ENCODE results near the gene METTL24. TPM values are rescaled to one million over a fixed set of nuclear protein-coding genes. Genes with fewer than 3 reads are reported as not detected.
"Not testable (repeated sequence)": the region's sequence is repeated elsewhere in the genome, so short reads cannot be mapped to it uniquely, and the experiment has no call there.

METTL24 gene
- total RNA-seq, 4 donors from 2014 or later = not detected

DNA sequence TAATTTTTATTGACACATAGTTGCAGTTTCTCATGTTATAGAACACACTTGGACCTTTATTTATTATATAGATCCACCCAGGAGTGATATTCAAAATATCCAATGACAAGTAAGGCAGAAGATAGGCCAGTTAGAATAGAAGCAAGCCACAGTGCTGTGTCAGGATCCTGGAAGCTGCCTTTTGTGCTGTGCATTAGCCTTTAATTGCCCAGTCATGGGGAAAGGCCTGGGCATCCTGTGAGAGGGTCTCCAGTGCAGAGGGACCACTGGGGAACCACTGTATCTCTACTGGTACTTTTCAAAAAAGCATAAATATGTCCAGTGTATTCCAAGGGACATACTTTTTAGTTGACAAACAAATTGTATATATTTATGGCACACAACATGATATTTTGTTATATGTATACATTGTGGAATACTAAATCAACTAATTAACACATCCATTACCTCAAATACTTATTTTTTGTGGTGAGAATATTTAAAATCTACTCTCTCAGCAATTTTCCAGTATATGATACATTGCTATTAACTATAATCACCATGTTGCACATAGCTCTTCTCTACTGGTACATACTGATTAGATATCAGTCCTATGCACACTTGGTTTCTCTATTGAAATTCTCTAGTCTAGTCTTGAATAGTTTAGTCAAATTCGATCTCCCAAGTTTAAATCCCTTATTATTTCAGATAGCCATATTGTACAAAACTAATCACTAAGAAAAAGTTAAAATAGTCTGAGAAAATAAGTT is 118.4 kb downstream of the METTL24 start:
- DNase-seq (no peak), ATAC-seq (no peak)
- Histone ChIP-seq H3K27ac (no peak overlapping the region), H3K36me3 (no peaks in the 10 kb centered on the region), H3K27me3 (no peaks in the 10 kb centered on the region), H3K4me3 (no peak overlapping the region), H3K4me1 (no peaks in the 10 kb centered on the region), H3K9me3 (no peaks in the 10 kb centered on the region)
- TF ChIP-seq, protein P1, sequence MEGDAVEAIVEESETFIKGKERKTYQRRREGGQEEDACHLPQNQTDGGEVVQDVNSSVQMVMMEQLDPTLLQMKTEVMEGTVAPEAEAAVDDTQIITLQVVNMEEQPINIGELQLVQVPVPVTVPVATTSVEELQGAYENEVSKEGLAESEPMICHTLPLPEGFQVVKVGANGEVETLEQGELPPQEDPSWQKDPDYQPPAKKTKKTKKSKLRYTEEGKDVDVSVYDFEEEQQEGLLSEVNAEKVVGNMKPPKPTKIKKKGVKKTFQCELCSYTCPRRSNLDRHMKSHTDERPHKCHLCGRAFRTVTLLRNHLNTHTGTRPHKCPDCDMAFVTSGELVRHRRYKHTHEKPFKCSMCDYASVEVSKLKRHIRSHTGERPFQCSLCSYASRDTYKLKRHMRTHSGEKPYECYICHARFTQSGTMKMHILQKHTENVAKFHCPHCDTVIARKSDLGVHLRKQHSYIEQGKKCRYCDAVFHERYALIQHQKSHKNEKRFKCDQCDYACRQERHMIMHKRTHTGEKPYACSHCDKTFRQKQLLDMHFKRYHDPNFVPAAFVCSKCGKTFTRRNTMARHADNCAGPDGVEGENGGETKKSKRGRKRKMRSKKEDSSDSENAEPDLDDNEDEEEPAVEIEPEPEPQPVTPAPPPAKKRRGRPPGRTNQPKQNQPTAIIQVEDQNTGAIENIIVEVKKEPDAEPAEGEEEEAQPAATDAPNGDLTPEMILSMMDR (IDR thresholded peaks at IDR 0.05 in 4 of 5, conservative IDR thresholded peaks at IDR 0.05 in 1 of 5) = no peak
- TF ChIP-seq POLR2A (IDR thresholded peaks at IDR 0.05) = no peak
- in situ Hi-C loops (cut with MboI; ENCODE audit: low sequenced_read_pairs in 4 of 4) = no loop called here
- intact Hi-C loops (cut with DNase I; ENCODE audit: low total_unique reads) = no loop called here

DNA sequence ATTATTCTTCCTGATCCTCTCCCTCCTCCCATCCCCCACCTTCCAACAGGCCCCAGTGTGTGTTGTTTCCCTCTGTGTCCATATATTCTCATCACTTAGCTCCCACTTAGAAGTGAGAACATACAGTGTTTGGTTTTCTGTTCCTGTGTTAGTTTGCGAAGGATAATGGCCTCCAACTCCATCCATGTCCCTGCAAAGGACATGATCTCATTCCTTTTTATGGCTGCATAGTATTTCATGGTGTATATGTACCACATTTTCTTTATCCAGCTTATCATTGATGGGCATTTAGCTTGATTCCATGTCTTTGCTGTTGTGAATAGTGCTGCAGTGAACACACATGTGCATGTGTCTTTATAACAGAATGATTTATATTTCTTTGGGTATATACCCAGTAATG is 122.1 kb downstream of the METTL24 start:
- ATAC-seq; H3K27me3 ChIP-seq; H3K27ac ChIP-seq; DNase-seq; H3K4me1 ChIP-seq; H3K9me3 ChIP-seq; in situ Hi-C loops (cut with MboI; ENCODE audit: low sequenced_read_pairs in 4 of 4); H3K4me3 ChIP-seq; intact Hi-C loops (cut with DNase I; ENCODE audit: low total_unique reads); H3K36me3 ChIP-seq: not testable (repeated sequence)

DNA sequence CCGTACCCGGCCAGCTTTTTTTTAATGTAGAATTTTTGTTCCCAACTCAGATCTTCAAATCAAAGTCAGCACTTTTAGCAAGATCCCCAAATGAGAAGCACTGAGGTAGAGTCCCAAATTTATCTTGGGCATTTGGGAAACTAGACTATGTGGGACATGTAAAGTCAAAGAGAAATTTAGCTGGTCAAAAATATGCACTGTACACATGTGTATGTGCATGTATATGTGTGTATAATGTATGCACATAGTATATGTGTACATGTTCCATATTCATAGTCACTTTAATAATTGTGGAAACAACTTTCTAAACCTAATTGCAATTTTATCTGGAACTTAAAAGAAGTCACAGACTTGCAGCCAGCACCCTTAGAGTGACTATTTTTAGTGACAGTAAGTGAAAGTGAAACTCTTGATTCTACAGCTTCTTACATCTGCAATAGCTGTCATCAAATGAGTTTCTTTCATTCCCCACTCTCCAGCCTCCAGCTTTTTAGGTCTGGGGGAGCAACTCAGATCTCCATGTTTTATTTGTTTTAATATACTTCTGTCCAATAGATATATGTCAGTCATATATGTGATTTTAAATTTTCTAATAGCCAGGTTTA is 124.3 kb downstream of the METTL24 start:
- intact Hi-C loops (cut with DNase I; ENCODE audit: low total_unique reads) = no loop called here
- H3K27ac ChIP-seq = no peak overlapping the region
- H3K4me1 ChIP-seq = no peaks in the 10 kb centered on the region
- in situ Hi-C loops (cut with MboI; ENCODE audit: low sequenced_read_pairs in 4 of 4) = no loop called here
- TF ChIP-seq, protein P1 (IDR thresholded peaks at IDR 0.05 in 4 of 5, conservative IDR thresholded peaks at IDR 0.05 in 1 of 5) = no peak
- TF ChIP-seq POLR2A (IDR thresholded peaks at IDR 0.05) = no peak
- H3K27me3 ChIP-seq = no peaks in the 10 kb centered on the region
- DNase-seq (no peak), ATAC-seq (peak in 1 of 2 donors; percentile 55)
- H3K4me3 ChIP-seq = no peak overlapping the region
- no peaks in the 10 kb centered on the region for H3K9me3 ChIP-seq
- H3K36me3 ChIP-seq = peaks cover 0 to 11% of the 10 kb centered on the region in 2 donors

DNA sequence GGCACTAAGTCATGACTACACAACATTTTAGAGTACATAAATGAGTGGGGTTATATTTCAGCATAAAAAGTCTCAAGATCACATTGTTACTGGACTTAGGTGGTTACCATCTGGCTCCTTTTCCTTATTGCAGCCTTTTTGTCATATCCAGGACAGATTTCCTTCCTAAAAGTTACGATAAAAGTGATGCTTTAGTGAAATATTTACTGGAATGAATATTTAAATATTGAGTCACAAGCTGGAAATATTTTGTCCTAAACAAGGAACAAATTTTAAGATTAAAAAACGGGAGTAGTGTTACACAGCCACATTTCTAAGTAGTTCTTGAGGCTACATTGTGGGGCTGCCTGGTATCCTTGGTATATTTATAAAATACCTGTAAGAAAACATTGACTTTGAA is 125.7 kb downstream of the METTL24 start:
- TF ChIP-seq POLR2A (IDR thresholded peaks at IDR 0.05) = no peak
- TF ChIP-seq, protein P1 (IDR thresholded peaks at IDR 0.05 in 4 of 5, conservative IDR thresholded peaks at IDR 0.05 in 1 of 5) = no peak
- intact Hi-C loops (cut with DNase I; ENCODE audit: low total_unique reads) (no loop called here), in situ Hi-C loops (cut with MboI; ENCODE audit: low sequenced_read_pairs in 4 of 4) (no loop called here)
- Histone ChIP-seq H3K9me3 (no peaks in the 10 kb centered on the region), H3K27me3 (no peaks in the 10 kb centered on the region), H3K4me1 (no peaks in the 10 kb centered on the region), H3K27ac (no peak overlapping the region), H3K4me3 (no peak overlapping the region), H3K36me3 (peaks cover 4 to 20% of the 10 kb centered on the region in 2 donors)
- DNase-seq (no peak), ATAC-seq (no peak)

DNA sequence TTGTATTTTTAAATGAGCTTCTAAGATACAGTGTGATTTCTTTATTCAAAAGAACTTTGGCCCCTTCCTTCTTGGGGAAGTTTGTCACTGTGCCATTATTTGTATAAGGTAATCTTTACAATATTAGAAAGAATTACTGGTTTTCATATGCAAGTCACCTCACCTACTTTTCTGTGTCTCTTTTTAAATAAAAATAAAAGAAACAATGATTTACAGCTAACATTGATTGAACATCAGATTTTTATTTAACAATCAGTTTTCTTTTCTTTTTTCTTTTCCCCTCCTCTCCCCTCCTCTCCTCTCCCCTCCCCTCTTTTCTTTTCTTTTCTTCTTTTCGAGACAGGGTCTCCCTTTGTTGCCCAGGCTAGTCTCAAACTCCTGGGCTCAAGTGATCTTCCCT is 131.9 kb downstream of the METTL24 start:
- no peak for TF ChIP-seq POLR2A (IDR thresholded peaks at IDR 0.05)
- TF ChIP-seq, protein P1 (IDR thresholded peaks at IDR 0.05 in 4 of 5, conservative IDR thresholded peaks at IDR 0.05 in 1 of 5) = no peak

More for the DNA sequence above, 131.9 kb downstream of the METTL24 start:
- no peaks in the 10 kb centered on the region for H3K4me1 ChIP-seq
- in situ Hi-C loops (cut with MboI; ENCODE audit: low sequenced_read_pairs in 4 of 4) (no loop called here), intact Hi-C loops (cut with DNase I; ENCODE audit: low total_unique reads) (no loop called here)
- no peaks in the 10 kb centered on the region for H3K9me3 ChIP-seq
- peaks cover 6 to 62% of the 10 kb centered on the region in 2 donors for H3K36me3 ChIP-seq
- no peaks in the 10 kb centered on the region for H3K27me3 ChIP-seq
- H3K27ac ChIP-seq = no peak overlapping the region
- H3K4me3 ChIP-seq = no peak overlapping the region
- ATAC-seq (no peak), DNase-seq (no peak)
